Endothelial cell of umbilical vein (primary cell): ENCODE measurements around the gene PGBD5. TPM values are rescaled to one million over a fixed set of nuclear protein-coding genes. Genes with fewer than 3 reads are reported as not detected.

Source experiments
- BruUV-seq: library from RNA; stranded (reverse); fragments of 400-500 nt; replicated peaks from 2 replicates; lab custom pipeline; 2021; lab: Mats Ljungman, UMichigan
- CTCF ChIA-PET: fragments of 300-600, 350-600 bp; sonication (Branson Sonifier 250); formaldehyde crosslinking; loops from one replicate; lab custom pipeline; 2021; ENCODE audit warnings: antibody characterized with exemption, inconsistent platforms; lab: Charles Lee
- POLR2A ChIA-PET: fragments of 300-600, 350-600 bp; sonication (Branson Sonifier 250); formaldehyde crosslinking; loops from one replicate; lab custom pipeline; 2021; ENCODE audit warnings: antibody characterized with exemption, inconsistent platforms; lab: Charles Lee
- DNase-seq: peaks from one replicate; pipeline ENCODE4 v3.0.0-alpha.2; 2011; ENCODE audit warnings: low read depth, low spot score
- FAIRE-seq: peaks from 2 replicates; lab custom pipeline; 2011; peaks lifted over from hg19 to GRCh38; lab: Jason Lieb, UNC
- H2AFZ ChIP-seq: 2 replicates; pipeline ENCODE4 v1.6.0; 2012; ENCODE audit warnings: low read depth, low read length, control low read depth, inconsistent platforms
- H3K27ac ChIP-seq: 2 replicates; pipeline ENCODE4 v1.5.1; 2011; ENCODE audit warnings: low read depth, mild to moderate bottlenecking, control low read depth, low read length, moderate library complexity; ENCODE audit not compliant: insufficient read depth
- H3K27me3 ChIP-seq, 2 experiments: 2 replicates each; pipeline versions ENCODE4 v1.6.0 to v1.6.1; 2011; ENCODE audit warnings: low read length in 2 of 2, mixed read lengths in 1 of 2; ENCODE audit not compliant: control insufficient read depth in 2 of 2, insufficient read depth in 2 of 2
- H3K36me3 ChIP-seq, 2 experiments: 2 replicates in 1 of 2; 3 replicates in 1 of 2; pipeline ENCODE4 v1.5.1; 2011; ENCODE audit warnings: low read length in 2 of 2, mild to moderate bottlenecking in 1 of 2, moderate library complexity in 1 of 2; ENCODE audit not compliant: control insufficient read depth in 2 of 2, insufficient read depth in 2 of 2; ENCODE audit errors: extremely low read depth in 1 of 2
- H3K4me1 ChIP-seq: 3 replicates; pipeline ENCODE4 v1.5.1; 2011; ENCODE audit warnings: mild to moderate bottlenecking, low read length; ENCODE audit not compliant: control insufficient read depth, insufficient read depth; ENCODE audit errors: extremely low read depth
- H3K4me2 ChIP-seq: 2 replicates; pipeline ENCODE4 v1.6.1; 2011; ENCODE audit warnings: low read length, control low read depth, mixed read lengths; ENCODE audit not compliant: insufficient read depth
- H3K4me3 ChIP-seq, 3 experiments: fragments of 200-600 bp in 1 of 3; sonication (generic), shearing (Covaris generic) in 1 of 3; replicated peaks in 1 of 3; 2 replicates each; pipeline ENCODE4 v1.5.1; 2011 to 2016; ENCODE audit warnings: control low read depth in 3 of 3, low read length in 3 of 3, mild to moderate bottlenecking in 2 of 3, inconsistent platforms in 1 of 3, low read depth in 1 of 3, moderate library complexity in 1 of 3; ENCODE audit not compliant: insufficient read depth in 1 of 3
- H3K79me2 ChIP-seq: 2 replicates; pipeline ENCODE4 v1.6.0; 2012; ENCODE audit warnings: low read length, inconsistent platforms; ENCODE audit not compliant: control insufficient read depth, insufficient read depth
- H3K9ac ChIP-seq: replicated peaks from 2 replicates; pipeline ENCODE3; 2011; ENCODE audit warnings: low read length, control low read depth; ENCODE audit not compliant: insufficient read depth; ENCODE audit errors: extremely low read depth
- H3K9me1 ChIP-seq: replicated peaks from 3 replicates; pipeline ENCODE4 v1.6.0; 2011; ENCODE audit warnings: mild to moderate bottlenecking, low read length; ENCODE audit not compliant: control insufficient read depth, insufficient read depth; ENCODE audit errors: extremely low read depth
- H3K9me3 ChIP-seq: replicated peaks from 2 replicates; pipeline ENCODE4 v1.5.1; 2012; ENCODE audit warnings: low read length, inconsistent platforms; ENCODE audit not compliant: control insufficient read depth, insufficient read depth
- H4K20me1 ChIP-seq: replicated peaks from 2 replicates; pipeline ENCODE3; 2011; ENCODE audit warnings: mild to moderate bottlenecking, low read length; ENCODE audit not compliant: control insufficient read depth, insufficient read depth; ENCODE audit errors: extremely low read depth
- EZH2 ChIP-seq: IDR thresholded peaks from 2 replicates; pipeline ENCODE4 v1.6.1; 2012; ENCODE audit warnings: borderline replicate concordance, low read depth, mild to moderate bottlenecking, moderate library complexity, low read length, inconsistent platforms; ENCODE audit not compliant: severe bottlenecking
- FOS ChIP-seq: IDR thresholded peaks from 2 replicates; pipeline ENCODE4 v1.6.1; 2011; ENCODE audit warnings: mild to moderate bottlenecking, low read length, moderate library complexity, borderline replicate concordance; ENCODE audit not compliant: insufficient read depth
- GATA2 ChIP-seq: IDR thresholded peaks from 2 replicates; pipeline ENCODE4 v1.7.0; 2011; ENCODE audit warnings: low read depth, mild to moderate bottlenecking, moderate library complexity, mixed read lengths, low read length; ENCODE audit not compliant: insufficient read length, insufficient read depth
- JUN ChIP-seq: IDR thresholded peaks from 2 replicates; pipeline ENCODE4 v1.6.1; 2011; ENCODE audit warnings: borderline replicate concordance, low read depth; ENCODE audit not compliant: insufficient read length, insufficient read depth
- MYC ChIP-seq: IDR thresholded peaks from one replicate; pipeline ENCODE4 v1.6.1; 2011; ENCODE audit warnings: mild to moderate bottlenecking, low read depth, low read length
- POLR2A ChIP-seq: IDR thresholded peaks from 2 replicates; pipeline ENCODE4 v1.6.1; 2012; ENCODE audit warnings: low read depth, mild to moderate bottlenecking, control low read depth, low read length
- POLR2AphosphoS5 ChIP-seq: IDR thresholded peaks from 2 replicates; pipeline ENCODE4 v1.6.1; 2012; ENCODE audit warnings: low read depth, mild to moderate bottlenecking, control low read depth, low read length, moderate library complexity; ENCODE audit not compliant: insufficient read depth
- dilution Hi-C: fragments of 300-500 bp; cut with MboI; formaldehyde crosslinking; loops from one replicate; pipeline ENCODE4 v1.15.0; 2019; ENCODE audit warnings: low sequenced_read_pairs; ENCODE audit not compliant: extremely low pct_ligation_motif_present
- intact Hi-C: fragments of 100-400 bp; cut with micrococcal nuclease; formaldehyde crosslinking; loops from one replicate; pipeline ENCODE4 v1.10.0; 2022
- polyA plus RNA-seq, 4 experiments: library from polyadenylated mRNA; depleted of rRNA in 3 of 4; stranded (reverse) in 3 of 4; unstranded in 1 of 4; fragments of >200 nt; gene quantifications; 2 replicates each; pipeline versions ENCODE4 v1.2.1 to v1.2.3, GENCODE V29; 2011 to 2012; ENCODE audit warnings: missing spikeins in 1 of 4
- total RNA-seq: library from RNA; stranded (reverse); gene quantifications from 2 replicates; pipeline ENCODE4 v1.2.3, GENCODE V29; 2021
- TF ChIP-seq, protein P1 (sequence below), 2 donors: IDR thresholded peaks; 1 replicate in 1 of 2; 2 replicates in 1 of 2; pipeline ENCODE4 v1.5.1; 2011; ENCODE audit warnings: low read length in 2 of 2, mild to moderate bottlenecking in 2 of 2, moderate library complexity in 2 of 2, control low read depth in 1 of 2, inconsistent platforms in 1 of 2, low read depth in 1 of 2; ENCODE audit not compliant: insufficient read depth in 1 of 2; ENCODE audit errors: extremely low read depth in 1 of 2
- TF ChIP-seq, protein P2 (sequence below): IDR thresholded peaks from 2 replicates; pipeline ENCODE4 v1.6.1; 2011; ENCODE audit not compliant: insufficient read depth, insufficient read length

The PGBD5 gene
- total and polyA plus RNA-seq, 2 donors (not counting 3 experiments of a cell fraction or from before 2014, with no cell fraction given), result 0.03 TPM; not detected in 1

DNA sequence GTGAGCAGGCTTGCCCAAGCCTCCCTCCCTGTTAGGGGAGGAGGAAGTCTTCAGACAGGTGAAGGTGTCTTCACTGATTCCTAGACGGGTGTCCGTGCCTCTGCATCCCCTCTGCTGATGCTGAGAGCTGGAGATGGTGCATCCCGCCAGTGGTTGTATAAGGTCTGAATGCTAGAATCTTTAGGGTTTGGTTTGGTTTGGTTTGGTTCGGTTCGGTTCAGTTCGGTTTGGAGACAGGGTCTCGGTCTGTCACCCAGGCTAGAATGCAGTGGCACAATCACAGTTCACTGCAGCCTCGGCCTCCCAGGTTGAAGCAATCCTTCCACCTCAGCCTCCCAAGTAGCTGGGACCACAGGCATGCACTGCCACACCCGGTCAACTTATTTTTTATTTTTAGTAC is 153.6 kb downstream of the PGBD5 start:
- no peaks in the 10 kb centered on the region for H3K9me1 ChIP-seq
- TF ChIP-seq, protein P1, sequence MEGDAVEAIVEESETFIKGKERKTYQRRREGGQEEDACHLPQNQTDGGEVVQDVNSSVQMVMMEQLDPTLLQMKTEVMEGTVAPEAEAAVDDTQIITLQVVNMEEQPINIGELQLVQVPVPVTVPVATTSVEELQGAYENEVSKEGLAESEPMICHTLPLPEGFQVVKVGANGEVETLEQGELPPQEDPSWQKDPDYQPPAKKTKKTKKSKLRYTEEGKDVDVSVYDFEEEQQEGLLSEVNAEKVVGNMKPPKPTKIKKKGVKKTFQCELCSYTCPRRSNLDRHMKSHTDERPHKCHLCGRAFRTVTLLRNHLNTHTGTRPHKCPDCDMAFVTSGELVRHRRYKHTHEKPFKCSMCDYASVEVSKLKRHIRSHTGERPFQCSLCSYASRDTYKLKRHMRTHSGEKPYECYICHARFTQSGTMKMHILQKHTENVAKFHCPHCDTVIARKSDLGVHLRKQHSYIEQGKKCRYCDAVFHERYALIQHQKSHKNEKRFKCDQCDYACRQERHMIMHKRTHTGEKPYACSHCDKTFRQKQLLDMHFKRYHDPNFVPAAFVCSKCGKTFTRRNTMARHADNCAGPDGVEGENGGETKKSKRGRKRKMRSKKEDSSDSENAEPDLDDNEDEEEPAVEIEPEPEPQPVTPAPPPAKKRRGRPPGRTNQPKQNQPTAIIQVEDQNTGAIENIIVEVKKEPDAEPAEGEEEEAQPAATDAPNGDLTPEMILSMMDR (IDR thresholded peaks at IDR 0.05; ENCODE audit: extremely low read depth in 1 of 2, insufficient read depth in 1 of 2, low read depth in 1 of 2, low read length in 2 of 2), result no peak
- TF ChIP-seq POLR2A (no peak), EZH2 (no peak), FOS (no peak), JUN (no peak), MYC (no peak), GATA2 (no peak), POLR2AphosphoS5 (no peak)
- TF ChIP-seq, protein P2, sequence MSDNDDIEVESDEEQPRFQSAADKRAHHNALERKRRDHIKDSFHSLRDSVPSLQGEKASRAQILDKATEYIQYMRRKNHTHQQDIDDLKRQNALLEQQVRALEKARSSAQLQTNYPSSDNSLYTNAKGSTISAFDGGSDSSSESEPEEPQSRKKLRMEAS, result no peak
- H4K20me1 ChIP-seq, result no peaks in the 10 kb centered on the region
- no peaks in the 10 kb centered on the region for H3K9me3 ChIP-seq
- no peaks in the 10 kb centered on the region for H3K79me2 ChIP-seq
- H3K4me1 ChIP-seq, result peaks cover 25% of the 10 kb centered on the region
- no TSS peak for BruUV-seq
- H3K4me2 ChIP-seq, result no peak overlapping the region
- FAIRE-seq, result no peak
- no peak overlapping the region for H3K4me3 ChIP-seq
- ChIA-PET CTCF (no interaction called here), POLR2A (no interaction called here)
- H3K9ac ChIP-seq, result no peak overlapping the region
- H3K27ac ChIP-seq, result no peak overlapping the region
- intact Hi-C loops (no loop called here), dilution Hi-C loops (no loop called here)
- DNase-seq, result no peak
- no peaks in the 10 kb centered on the region for H3K36me3 ChIP-seq
- H3K27me3 ChIP-seq, result no peaks in the 10 kb centered on the region
- no peak overlapping the region for H2AFZ ChIP-seq
